Keratinocyte (primary cell): ENCODE measurements around the gene ITCH. TPM values are rescaled to one million over a fixed set of nuclear protein-coding genes. Genes with fewer than 3 reads are reported as not detected.
A peak's percentile ranks its signal among the peaks of the same experiment; 100 is the strongest.
"Not testable (repeated sequence)": the region's sequence is repeated elsewhere in the genome, so short reads cannot be mapped to it uniquely, and the experiment has no call there.

Source experiments
- DNase-seq: peaks from one replicate; pipeline ENCODE4 v3.0.0-alpha.2; 2011; ENCODE audit warnings: low read depth, missing footprints, low spot score
- FAIRE-seq: peaks from 2 replicates; lab custom pipeline; 2011; peaks lifted over from hg19 to GRCh38; lab: Jason Lieb, UNC
- H2AFZ ChIP-seq: 2 replicates; pipeline ENCODE4 v1.6.0; 2012; ENCODE audit warnings: low read length, control low read depth, inconsistent platforms; ENCODE audit not compliant: control insufficient read depth
- H3K27ac ChIP-seq: 2 replicates; pipeline ENCODE4 v1.5.1; 2011; ENCODE audit warnings: low read length; ENCODE audit not compliant: control insufficient read depth, insufficient read depth
- H3K27me3 ChIP-seq: 3 replicates; pipeline ENCODE4 v1.6.0; 2011; ENCODE audit warnings: low read length; ENCODE audit not compliant: control insufficient read depth, insufficient read depth; ENCODE audit errors: extremely low read depth
- H3K36me3 ChIP-seq, 2 experiments: 2 replicates in 1 of 2; 3 replicates in 1 of 2; pipeline ENCODE4 v1.5.1; 2011; ENCODE audit warnings: low read length in 2 of 2, mild to moderate bottlenecking in 1 of 2; ENCODE audit not compliant: control insufficient read depth in 2 of 2, insufficient read depth in 2 of 2; ENCODE audit errors: extremely low read depth in 1 of 2
- H3K4me1 ChIP-seq: 3 replicates; pipeline ENCODE4 v1.5.1; 2011; ENCODE audit warnings: low read length; ENCODE audit not compliant: control insufficient read depth, insufficient read depth; ENCODE audit errors: extremely low read depth
- H3K4me2 ChIP-seq: 3 replicates; pipeline ENCODE4 v1.6.0; 2011; ENCODE audit warnings: low read depth, low read length; ENCODE audit not compliant: control insufficient read depth, insufficient read depth; ENCODE audit errors: extremely low read depth
- H3K4me3 ChIP-seq, 3 experiments: fragments of 200-600 bp in 1 of 3; sonication (generic) in 1 of 3; 2 replicates in 2 of 3; 3 replicates in 1 of 3; pipeline ENCODE4 v1.5.1; 2011 to 2016; ENCODE audit warnings: low read length in 3 of 3, mild to moderate bottlenecking in 3 of 3, control low read depth in 2 of 3, inconsistent platforms in 1 of 3, low read depth in 1 of 3, mixed read lengths in 1 of 3, mixed run types in 1 of 3, moderate library complexity in 1 of 3; ENCODE audit not compliant: control insufficient read depth in 2 of 3, insufficient read depth in 2 of 3; ENCODE audit errors: extremely low read depth in 1 of 3
- H3K79me2 ChIP-seq: 2 replicates; pipeline ENCODE4 v1.6.0; 2012; ENCODE audit warnings: low read length; ENCODE audit not compliant: control insufficient read depth, insufficient read depth
- H3K9ac ChIP-seq: 3 replicates; pipeline ENCODE4 v1.6.0; 2011; ENCODE audit warnings: low read length; ENCODE audit not compliant: control insufficient read depth, insufficient read depth; ENCODE audit errors: extremely low read depth
- H3K9me1 ChIP-seq: 3 replicates; pipeline ENCODE4 v1.6.0; 2011; ENCODE audit warnings: low read length; ENCODE audit not compliant: control insufficient read depth, insufficient read depth; ENCODE audit errors: extremely low read depth
- H3K9me3 ChIP-seq: 2 replicates; pipeline ENCODE4 v1.5.1; 2012; ENCODE audit warnings: low read depth, low read length; ENCODE audit not compliant: control insufficient read depth
- H4K20me1 ChIP-seq: 3 replicates; pipeline ENCODE4 v1.6.0; 2011; ENCODE audit warnings: low read length; ENCODE audit not compliant: control insufficient read depth, insufficient read depth; ENCODE audit errors: extremely low read depth
- EZH2 ChIP-seq: IDR thresholded peaks from one replicate; pipeline ENCODE4 v1.6.1; 2012; ENCODE audit warnings: inconsistent platforms, mild to moderate bottlenecking, low read length, moderate library complexity
- dilution Hi-C: fragments of 300-500 bp; cut with MboI; formaldehyde crosslinking; loops from one replicate; pipeline ENCODE4 v1.7.0; 2020; ENCODE audit warnings: low sequenced_read_pairs; ENCODE audit not compliant: extremely low pct_ligation_motif_present
- polyA plus RNA-seq, 5 experiments: library from polyadenylated mRNA; depleted of rRNA in 3 of 5; stranded (reverse) in 3 of 5; stranded (forward) in 1 of 5; unstranded in 1 of 5; fragments of >200 nt; gene quantifications; 1 replicate in 1 of 5; 2 replicates in 3 of 5; 3 replicates in 1 of 5; pipeline versions ENCODE4 v1.2.1 to v1.2.3, GENCODE V29; 2011 to 2012; ENCODE audit warnings: missing spikeins in 2 of 5, low read depth in 1 of 5, low replicate concordance in 1 of 5
- TF ChIP-seq, protein P1 (sequence below), 3 experiments: IDR thresholded peaks in 1 of 3; conservative IDR thresholded peaks in 1 of 3; optimal IDR thresholded peaks in 1 of 3; 2 replicates in 2 of 3; 3 replicates in 1 of 3; pipeline versions ENCODE3 to v1.5.1; 2011; ENCODE audit warnings: low read length in 3 of 3, mild to moderate bottlenecking in 3 of 3, moderate library complexity in 2 of 3, control low read depth in 1 of 3, inconsistent platforms in 1 of 3; ENCODE audit not compliant: insufficient read depth in 2 of 3; ENCODE audit errors: extremely low read depth in 1 of 3

Gene ITCH
- polyA plus RNA-seq, 1 donor (not counting 4 experiments of a cell fraction or from before 2014, with no cell fraction given), result 42.5 TPM

DNA sequence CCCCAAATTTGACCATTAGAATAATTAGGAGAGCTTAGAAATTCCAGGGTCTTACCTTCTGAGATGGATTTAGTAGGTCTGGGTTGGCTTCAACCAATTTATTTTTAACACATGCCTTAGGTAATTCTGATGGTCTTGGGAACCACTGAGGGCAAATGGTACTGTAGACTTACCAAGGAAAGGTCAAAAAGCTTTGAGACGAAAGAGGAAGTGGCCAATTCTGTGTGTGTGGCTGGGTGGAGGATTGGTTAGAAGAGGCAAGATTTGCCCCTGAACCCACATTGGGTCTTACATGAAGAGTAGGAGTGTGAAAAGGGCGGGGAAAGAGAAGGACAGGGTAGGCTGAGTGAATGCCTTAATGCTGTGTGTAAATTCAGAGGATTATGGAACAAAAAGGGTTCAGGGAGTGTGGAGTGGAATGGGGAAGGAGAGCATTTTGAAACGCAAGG is 2.7 kb downstream of the ITCH start:
- no peak for FAIRE-seq
- no peaks in the 10 kb centered on the region for H4K20me1 ChIP-seq
- peaks cover 9 to 39% of the 10 kb centered on the region in 2 experiments for H3K36me3 ChIP-seq
- H3K4me3 ChIP-seq, result peak overlapping the region in 2 of 3 experiments; percentile 22 to 35
- no peak for TF ChIP-seq EZH2
- TF ChIP-seq, protein P1, sequence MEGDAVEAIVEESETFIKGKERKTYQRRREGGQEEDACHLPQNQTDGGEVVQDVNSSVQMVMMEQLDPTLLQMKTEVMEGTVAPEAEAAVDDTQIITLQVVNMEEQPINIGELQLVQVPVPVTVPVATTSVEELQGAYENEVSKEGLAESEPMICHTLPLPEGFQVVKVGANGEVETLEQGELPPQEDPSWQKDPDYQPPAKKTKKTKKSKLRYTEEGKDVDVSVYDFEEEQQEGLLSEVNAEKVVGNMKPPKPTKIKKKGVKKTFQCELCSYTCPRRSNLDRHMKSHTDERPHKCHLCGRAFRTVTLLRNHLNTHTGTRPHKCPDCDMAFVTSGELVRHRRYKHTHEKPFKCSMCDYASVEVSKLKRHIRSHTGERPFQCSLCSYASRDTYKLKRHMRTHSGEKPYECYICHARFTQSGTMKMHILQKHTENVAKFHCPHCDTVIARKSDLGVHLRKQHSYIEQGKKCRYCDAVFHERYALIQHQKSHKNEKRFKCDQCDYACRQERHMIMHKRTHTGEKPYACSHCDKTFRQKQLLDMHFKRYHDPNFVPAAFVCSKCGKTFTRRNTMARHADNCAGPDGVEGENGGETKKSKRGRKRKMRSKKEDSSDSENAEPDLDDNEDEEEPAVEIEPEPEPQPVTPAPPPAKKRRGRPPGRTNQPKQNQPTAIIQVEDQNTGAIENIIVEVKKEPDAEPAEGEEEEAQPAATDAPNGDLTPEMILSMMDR (optimal IDR thresholded peaks at IDR 0.05 in 1 of 3, IDR thresholded peaks at IDR 0.05 in 1 of 3, conservative IDR thresholded peaks at IDR 0.05 in 1 of 3; ENCODE audit: extremely low read depth in 1 of 3, insufficient read depth in 2 of 3, low read length in 3 of 3), result no peak
- H3K79me2 ChIP-seq, result peaks cover 77% of the 10 kb centered on the region
- no peaks in the 10 kb centered on the region for H3K27me3 ChIP-seq
- H3K9me1 ChIP-seq, result no peaks in the 10 kb centered on the region
- no peaks in the 10 kb centered on the region for H3K9me3 ChIP-seq
- peaks cover 58% of the 10 kb centered on the region for H3K4me1 ChIP-seq
- dilution Hi-C loops, result no loop called here
- peak overlapping the region; percentile 59 for H3K4me2 ChIP-seq
- H2AFZ ChIP-seq, result no peak overlapping the region
- DNase-seq, result no peak
- H3K9ac ChIP-seq, result no peak overlapping the region
- no peak overlapping the region for H3K27ac ChIP-seq

DNA sequence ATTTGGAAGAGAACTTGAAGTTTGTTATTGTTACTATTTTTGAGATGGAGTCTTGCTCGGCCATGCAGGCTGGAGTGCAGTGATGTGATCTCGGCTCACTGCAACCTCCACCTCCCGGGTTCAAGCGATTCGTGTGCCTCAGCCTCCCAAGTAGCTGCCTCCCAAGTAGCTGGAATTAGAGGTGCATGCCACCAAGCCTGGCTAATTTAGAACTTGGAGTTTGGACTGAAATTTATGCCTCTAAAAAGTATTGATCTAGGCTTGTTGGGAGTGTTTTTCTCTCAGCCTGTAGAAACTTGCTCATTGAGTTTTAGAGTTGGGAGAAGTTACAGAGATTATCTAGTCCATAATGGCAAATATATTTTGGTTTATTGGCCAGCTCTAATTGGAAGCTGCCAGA is 4.1 kb downstream of the ITCH start:
- FAIRE-seq, result no peak
- Histone ChIP-seq H3K27ac (no peak overlapping the region), H3K4me3 (peak overlapping the region in 2 of 3 experiments; percentile 9 to 34), H3K27me3 (no peaks in the 10 kb centered on the region), H3K36me3 (peaks cover 9 to 42% of the 10 kb centered on the region in 2 experiments), H2AFZ (no peak overlapping the region), H3K4me2 (peak overlapping the region; percentile 59), H3K9ac (no peak overlapping the region), H3K79me2 (peaks cover 87% of the 10 kb centered on the region), H3K4me1 (peaks cover 52% of the 10 kb centered on the region), H4K20me1 (no peaks in the 10 kb centered on the region), H3K9me1 (no peaks in the 10 kb centered on the region), H3K9me3 (no peaks in the 10 kb centered on the region)
- dilution Hi-C loops, result no loop called here
- DNase-seq, result no peak
- TF ChIP-seq, protein P1 (optimal IDR thresholded peaks at IDR 0.05 in 1 of 3, IDR thresholded peaks at IDR 0.05 in 1 of 3, conservative IDR thresholded peaks at IDR 0.05 in 1 of 3; ENCODE audit: extremely low read depth in 1 of 3, insufficient read depth in 2 of 3, low read length in 3 of 3), result no peak
- TF ChIP-seq EZH2, result no peak

- H3K9me3 ChIP-seq, dilution Hi-C loops, H3K4me2 ChIP-seq, H3K9ac ChIP-seq, H2AFZ ChIP-seq, DNase-seq, H3K27me3 ChIP-seq, FAIRE-seq, H3K27ac ChIP-seq, H4K20me1 ChIP-seq, H3K9me1 ChIP-seq: not testable (repeated sequence)
- Histone ChIP-seq H3K4me1 (peaks cover 45% of the 10 kb centered on the region), H3K36me3 (peaks cover 9 to 45% of the 10 kb centered on the region in 2 experiments), H3K79me2 (peaks cover 92% of the 10 kb centered on the region), H3K4me3 (peak overlapping the region in 1 of 3 experiments; percentile 34)
Observed at GRCh38 chr20:34367911-34368310, 4.8 kb downstream of the ITCH start.
